NCI-H2171 (cell line): Measurements from ENCODE around the gene HSD3B7.

Experiments used
- DNase-seq: peaks from one replicate; lab custom pipeline; 2025; lab: John Stamatoyannopoulos, UW

Gene HSD3B7

DNA sequence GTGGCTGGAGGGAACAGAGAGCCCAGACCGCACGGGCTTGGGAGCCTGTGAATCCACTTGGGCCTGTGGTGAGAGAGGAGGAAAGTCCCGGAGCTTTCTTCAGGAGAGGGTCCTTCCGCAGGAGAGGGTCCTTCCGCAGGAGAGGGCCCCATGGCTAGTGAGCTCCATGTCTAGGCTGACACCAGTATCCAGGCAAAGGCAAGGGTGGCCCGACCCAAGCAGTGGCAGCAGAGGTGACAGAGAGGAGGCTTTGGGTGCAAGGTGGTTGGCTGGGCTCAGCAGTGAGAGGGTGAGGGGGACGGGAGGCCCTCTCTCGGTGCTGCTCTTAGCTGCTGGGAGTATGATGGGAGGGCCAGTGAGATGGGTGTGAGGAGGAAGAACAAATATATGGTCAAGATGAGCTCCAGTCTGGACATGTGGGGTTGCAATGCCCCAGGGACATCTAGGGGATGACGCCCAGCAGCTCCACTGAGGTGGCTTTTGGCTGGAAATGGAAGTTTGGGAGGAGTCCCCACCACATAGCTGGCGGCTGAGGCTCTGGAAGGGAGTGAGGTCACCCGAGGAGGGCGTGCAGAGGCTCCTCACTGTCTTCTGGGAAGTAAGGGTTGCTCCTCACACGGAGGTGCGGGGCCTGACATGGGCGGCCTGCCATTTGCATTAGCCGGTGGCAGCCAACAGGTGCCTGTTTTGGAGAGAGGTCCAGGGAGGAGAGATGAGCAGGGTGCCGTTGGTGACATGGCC lies 2.3 kb upstream of the HSD3B7 start:
- DNase-seq: no peak

DNA sequence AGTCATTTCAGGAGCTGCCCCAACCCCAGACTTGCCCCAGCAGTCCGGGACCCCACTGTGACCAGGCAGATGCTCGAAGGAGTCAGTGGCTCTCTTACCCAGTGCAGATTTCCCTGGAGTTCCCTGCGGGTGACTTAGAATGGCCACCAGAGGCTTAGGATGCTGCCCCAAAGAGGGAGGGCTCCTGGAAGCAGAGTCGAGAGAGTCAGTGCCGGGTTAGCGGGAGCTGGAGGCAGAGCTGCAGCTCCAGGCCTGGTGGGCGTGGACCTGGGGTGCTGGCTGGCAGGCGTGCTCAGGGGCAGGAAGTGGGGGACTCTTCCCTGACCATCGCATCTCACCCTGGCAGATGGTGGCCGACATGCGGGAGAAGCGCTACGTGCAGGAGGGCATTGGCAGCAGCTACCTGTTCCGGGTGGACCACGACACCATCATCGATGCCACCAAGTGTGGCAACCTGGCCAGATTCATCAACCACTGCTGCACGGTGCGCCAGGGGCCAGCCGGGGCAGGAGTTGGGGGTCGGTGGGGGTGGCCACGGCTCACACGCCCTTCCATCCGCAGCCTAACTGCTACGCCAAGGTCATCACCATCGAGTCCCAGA lies 1.6 kb upstream of the HSD3B7 start:
- DNase-seq: no peak

DNA sequence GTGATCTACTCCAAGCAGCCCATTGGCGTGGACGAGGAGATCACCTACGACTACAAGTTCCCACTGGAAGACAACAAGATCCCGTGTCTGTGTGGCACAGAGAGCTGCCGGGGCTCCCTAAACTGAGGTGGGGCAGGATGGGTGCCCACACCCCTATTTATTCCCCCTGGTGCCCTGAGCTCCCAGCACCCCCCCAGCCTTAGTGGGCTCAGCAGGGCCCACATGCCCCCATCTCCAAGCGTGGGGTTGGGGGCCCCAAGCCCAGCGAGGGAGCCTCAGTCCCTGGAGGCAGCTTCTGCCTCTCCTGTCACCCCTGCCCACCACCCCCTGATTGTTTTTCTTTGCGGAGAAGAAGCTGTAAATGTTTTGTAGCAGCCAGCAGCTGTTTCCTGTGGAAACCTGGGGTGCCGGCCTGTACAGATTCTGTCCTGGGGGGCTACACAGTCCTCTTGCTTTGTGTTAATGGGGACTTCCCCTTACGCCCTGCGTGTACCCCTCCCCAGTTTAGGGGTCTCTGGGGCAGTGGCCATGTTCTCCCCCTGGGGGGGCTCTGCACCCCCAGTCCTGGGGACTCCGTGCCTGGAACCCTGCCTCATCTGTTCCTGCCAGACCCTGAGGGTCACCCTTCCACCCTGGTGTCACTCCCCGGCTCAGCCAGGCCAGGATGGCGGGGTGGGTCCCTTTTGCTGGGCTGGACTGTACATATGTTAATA lies 953 bp upstream of the HSD3B7 start:
- no peak for DNase-seq

DNA sequence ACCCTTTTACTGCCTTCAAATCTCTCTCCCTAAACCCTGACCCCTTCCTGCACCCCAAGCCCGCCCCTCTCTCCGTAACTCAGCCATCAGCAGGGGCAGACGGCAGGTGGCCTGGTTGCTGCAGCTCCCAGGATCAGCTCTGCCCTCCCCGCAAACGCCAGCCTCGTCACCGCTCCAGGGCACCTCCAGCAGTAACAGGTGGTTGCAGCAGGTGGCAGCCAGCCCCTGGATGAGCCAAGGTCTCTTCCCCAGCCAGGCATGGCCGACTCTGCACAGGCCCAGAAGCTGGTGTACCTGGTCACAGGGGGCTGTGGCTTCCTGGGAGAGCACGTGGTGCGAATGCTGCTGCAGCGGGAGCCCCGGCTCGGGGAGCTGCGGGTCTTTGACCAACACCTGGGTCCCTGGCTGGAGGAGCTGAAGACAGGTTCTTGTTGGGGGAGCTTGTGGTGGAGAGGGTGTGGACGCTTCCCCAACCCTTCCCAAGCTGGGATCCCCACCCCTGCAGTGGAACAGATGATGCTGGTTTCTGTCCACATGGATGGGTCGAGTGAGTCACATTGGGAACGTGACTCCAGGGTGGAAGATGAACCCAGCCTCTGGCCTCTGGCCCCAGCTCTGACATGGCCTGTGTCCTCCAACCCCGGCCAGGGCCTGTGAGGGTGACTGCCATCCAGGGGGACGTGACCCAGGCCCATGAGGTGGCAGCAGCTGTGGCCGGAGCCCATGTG lies 558 bp downstream of the HSD3B7 start:
- peak; percentile 80 for DNase-seq

DNA sequence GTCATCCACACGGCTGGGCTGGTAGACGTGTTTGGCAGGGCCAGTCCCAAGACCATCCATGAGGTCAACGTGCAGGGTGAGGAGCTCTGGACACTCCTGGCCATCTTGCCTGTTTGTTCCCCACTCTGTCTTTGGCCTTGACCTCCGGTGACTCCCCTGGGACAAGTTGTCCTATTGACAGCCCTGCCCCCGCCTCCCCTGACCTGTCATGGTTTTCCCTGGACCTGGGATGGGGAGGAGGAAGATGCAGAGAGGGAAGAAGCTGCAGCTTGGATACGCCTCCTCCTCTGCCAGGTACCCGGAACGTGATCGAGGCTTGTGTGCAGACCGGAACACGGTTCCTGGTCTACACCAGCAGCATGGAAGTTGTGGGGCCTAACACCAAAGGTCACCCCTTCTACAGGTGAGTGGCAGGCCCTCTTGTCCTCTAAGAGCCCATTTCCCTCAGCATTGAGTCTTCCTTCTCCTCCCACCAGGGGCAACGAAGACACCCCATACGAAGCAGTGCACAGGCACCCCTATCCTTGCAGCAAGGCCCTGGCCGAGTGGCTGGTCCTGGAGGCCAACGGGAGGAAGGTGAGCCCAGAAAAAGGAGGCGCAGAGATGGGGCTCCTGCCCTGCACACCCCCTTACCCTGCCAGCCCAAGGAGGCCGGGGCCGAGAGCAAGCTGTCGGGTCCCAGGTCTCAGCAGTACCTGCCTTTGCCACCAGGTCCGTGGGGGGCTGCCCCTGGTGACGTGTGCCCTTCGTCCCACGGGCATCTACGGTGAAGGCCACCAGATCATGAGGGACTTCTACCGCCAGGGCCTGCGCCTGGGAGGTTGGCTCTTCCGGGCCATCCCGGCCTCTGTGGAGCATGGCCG lies 1.4 kb downstream of the HSD3B7 start:
- DNase-seq: no peak

DNA sequence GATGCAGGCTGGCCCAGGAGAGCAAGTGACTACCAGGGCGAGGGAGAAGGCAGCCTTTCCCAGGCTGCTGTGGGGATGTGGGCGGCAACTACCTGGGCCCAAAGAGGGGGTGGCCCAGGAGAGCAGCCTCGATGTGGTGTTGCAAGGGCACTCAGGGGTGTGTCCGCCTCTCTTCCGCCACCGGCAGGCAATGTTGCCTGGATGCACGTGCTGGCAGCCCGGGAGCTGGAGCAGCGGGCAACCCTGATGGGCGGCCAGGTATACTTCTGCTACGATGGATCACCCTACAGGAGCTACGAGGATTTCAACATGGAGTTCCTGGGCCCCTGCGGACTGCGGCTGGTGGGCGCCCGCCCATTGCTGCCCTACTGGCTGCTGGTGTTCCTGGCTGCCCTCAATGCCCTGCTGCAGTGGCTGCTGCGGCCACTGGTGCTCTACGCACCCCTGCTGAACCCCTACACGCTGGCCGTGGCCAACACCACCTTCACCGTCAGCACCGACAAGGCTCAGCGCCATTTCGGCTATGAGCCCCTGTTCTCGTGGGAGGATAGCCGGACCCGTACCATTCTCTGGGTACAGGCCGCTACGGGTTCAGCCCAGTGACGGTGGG lies 2.7 kb downstream of the HSD3B7 start:
- DNase-seq: no peak

DNA sequence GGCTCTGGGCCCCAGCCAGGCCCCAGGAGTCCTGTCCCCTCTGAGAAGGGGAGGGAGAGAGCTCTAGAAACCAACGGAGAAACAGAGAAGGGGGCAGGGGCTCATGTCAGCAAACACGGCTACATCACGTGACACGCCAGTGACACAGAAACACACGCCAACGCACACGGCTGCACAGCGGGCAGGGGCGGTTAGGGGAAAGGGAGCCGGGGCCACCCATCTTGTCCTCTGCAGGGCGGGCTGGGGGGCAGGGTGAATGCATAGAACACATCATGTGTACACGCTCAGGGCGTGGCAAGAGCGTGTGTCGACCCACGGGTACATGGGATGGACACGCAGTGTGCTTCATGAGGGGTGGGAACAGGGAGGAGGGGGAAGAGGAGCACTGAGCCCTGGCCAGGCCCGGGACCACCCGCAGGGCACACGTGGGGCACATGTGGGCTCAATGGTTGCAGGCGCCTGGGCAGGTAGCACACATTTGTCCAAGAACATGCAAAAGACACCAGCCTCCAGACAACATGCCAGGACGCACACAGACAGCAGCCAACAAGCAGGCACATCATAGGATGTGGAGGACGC lies 4.6 kb downstream of the HSD3B7 start:
- DNase-seq: no peak

DNA sequence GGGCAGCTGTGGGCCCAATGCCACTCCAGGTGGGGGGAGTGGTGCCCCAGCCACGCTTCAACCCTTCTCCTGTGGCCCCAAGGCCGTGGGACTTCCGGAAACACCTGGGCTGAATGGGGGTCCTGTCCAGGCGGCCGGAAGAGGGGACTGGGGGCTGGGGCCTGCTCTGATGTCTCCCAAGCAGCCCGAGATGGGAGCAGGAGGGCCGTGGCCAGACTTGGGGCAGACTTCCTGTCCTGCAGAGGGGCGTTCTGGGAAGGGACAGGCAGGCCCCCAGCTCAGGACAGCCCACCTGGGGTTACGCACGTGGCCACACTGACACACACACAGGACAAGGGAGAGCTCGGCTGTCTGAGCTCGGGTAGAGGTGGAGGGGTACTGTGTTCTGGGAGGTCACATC lies 5.1 kb downstream of the HSD3B7 start:
- DNase-seq: no peak

DNA sequence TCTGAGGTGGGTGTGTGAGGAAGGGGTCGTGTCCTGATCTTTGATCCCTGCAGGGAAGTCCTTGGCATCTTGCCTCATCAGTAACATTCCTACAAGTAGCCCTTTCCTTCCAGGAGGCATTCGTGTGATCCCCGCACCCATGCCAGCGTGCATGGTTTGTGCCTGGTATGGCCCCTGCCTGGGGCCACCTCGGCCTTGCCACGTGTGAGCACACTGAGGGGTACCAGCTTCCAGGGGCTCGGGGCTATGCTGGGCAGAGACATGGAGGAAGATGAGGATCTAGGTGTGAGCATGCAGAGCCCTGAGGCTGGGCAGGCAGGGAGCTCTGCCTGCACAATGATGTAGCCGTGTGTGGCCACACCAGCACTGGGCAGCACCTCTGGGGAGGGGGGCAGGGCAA lies 6.0 kb downstream of the HSD3B7 start:
- no peak for DNase-seq

DNA sequence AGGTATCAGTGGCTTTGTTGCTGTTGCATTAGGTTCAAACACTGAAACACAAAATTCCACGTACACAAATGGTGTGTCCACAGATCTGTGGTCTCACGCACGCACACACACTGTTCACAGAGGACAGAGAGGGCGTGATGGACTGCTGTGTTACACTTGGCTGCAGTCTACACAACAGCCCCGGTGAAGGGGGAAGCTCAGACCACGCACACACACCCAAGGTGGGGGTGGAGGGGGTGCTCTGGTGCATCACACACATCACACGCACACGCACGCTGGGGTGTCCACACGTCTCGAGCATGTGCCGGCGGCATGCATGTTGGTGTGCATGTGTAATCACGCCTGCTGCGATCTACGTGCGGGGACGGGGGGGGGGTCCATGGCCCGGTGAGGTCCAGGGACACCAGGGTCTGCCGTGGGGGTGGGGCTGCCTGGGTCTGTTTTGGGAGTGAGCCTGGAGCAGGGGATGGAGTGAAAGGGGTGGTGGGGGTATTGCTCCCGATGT lies 7.3 kb downstream of the HSD3B7 start:
- DNase-seq: no peak

DNA sequence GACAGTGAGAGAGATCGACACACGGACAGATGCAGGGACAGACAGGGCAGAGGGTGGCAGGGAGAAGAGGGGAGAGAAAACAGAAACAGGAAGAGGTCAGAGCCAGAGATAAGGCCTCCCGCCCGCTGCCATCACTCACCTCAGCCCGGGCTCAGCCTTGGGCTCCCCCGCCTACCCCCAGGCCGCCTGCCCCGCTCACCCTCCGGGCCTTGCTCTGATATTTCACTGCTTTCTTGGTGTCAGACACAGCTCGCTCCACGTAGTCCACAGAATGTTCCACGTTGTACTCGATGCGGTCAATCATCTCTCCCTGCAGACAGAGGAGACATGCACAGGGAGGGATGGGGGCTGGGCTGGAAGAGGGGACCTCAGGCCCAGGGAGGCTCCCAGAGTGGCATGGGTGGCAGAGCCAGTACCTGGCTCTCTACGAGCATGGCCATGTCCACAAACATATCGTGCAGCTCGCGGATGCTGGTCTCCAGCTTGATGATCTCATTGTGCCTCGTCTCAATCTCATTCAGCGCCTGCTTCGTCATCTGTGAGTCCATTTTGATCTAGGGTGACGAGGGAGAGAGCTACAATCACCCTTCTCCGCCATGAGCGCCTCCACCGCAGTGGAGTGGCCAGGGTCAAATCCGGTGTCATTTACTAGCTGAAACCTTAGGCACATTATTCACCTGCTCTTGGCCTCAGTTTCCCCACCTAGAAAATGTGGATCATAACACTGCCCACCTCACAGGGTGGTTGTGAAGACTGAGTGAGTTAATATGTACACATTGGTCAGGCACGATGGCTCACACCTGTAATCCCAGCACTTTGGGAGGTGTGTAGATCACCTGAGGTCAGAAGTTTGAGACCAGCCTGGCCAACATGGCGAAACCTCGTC lies 8.2 kb downstream of the HSD3B7 start:
- DNase-seq: no peak

DNA sequence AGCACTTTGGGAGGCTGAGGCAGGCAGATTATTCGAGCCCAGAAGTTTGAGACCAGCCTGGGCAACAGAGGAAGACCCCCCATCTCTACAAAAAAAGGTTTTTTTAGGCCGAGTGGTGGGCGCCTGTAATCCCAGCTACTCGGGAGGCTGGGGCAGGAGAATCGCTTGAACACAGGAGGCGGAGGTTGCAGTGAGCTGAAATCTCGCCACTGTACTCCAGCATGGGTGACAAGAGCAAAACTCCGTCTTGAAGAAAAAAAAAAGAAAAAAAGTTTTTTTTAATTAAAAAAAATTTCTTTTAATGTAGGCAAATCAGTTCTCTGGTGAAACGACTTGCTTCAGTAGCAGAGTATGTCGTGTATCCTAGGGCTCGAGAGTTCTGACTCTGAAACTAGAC lies 10.9 kb downstream of the HSD3B7 start:
- no peak for DNase-seq

DNA sequence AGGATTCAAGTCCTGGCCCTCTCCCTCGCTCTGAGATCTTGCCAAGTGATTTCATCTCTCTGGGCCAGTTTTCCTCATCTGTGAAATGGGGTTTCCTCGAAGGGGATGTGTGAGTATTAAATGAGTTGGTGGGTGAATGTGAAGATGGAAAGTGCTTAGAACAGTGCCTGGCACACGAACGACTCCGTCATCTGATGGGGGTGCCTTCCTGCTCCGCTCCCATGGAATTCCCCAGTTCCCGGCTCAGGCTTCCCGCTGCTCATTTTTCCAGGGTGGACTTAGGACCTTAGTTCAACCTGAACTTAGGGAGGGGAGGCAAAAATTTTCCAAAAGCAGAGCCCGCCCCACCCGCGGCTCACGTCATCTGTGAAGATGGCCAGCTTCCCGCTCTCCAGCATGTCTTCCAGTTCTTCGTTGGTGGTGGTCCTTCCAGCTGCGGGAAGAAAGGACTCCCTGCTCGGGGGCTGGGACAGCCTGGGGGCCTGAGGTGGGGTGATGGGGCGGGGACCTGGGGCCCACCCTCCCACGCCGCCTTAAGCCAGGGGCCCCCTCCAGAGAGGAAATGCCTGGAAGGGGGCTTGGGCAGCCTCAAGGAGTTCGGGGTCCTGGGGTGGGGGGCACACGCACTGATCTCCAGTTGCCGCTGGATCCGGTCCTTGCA lies 11.4 kb downstream of the HSD3B7 start:
- DNase-seq: no peak

DNA sequence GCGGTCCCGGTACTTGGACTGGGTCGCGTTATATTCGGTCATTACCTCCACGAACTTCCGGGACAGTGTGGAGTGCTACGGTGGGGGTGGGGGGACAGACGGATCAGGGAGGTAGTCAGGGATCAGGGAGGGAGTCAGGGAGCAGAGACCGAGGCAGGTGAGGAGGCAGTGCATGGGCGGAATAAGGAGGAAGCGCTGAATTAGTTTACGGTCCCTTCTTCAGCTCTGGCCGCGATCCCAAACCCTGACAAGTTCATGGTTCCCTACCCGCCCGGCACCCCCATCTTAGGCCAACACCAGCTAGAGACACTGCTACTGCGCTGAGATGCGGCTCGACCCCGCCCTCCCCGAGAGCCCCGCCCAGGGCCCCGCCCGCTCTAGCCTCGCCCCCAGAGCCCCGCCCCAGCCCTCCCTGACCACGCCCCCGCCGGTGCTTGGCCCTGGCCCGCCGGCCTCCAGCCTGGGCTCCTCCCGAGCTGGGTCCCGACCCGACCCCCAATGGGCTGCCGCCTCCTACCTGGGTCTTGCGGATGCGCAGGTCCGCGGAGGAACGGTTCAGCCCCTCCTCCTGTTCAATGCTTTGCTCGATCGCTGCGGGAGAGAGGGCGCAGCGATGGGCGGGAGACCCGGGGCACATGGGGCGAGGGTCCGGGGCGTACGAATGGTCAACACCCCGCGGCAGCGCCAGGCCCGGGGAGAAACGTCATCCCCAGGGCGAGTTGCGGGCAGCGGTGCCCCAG lies 12.1 kb downstream of the HSD3B7 start:
- DNase-seq: peak; percentile 44

DNA sequence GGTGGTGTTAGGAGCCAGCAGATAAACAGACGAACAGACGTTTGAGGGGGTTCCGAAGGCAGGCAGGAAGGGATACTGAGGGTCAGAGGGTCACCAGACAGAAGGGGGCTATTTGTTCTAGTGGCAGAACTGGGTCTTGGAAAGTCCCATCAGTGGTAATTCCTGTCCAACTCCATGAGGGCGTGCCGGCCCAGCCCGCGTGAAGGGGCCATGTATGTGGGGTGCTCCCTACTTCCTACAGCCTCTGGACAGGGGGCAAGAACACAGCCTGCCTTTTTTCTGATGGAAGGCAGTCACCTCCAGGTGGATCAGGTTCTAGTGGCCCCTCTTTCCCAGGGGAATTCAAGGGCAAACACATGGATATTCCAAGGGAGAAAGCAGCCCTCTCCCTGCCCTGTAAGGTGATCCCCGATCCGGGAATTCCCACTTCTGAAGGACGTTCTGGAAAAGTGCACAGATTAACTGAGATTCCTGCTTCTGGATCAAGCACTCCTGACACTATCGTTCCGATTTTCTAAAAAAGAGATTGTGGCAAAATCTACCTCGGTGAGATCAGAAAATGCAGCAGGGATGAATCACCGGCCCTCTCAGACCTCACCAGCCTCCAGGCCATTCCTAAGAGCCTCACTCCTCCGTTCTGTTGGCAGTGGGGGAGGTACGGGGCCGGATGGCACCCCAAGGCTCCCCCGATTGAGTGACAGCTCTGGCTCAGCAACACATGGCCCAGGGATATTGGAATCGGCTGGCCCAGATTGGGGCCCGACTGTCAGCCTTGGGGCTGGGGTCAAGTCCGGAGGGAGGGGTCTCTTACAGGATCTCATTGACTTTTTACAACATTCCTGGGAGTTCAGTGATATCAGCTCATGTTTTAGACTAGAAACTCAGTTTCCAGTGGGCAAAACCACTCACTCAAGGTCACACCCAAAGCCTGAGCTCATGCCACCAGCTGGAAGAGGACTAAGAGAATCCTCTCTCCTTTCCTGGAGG lies 13.0 kb downstream of the HSD3B7 start:
- peak; percentile 15 for DNase-seq

DNA sequence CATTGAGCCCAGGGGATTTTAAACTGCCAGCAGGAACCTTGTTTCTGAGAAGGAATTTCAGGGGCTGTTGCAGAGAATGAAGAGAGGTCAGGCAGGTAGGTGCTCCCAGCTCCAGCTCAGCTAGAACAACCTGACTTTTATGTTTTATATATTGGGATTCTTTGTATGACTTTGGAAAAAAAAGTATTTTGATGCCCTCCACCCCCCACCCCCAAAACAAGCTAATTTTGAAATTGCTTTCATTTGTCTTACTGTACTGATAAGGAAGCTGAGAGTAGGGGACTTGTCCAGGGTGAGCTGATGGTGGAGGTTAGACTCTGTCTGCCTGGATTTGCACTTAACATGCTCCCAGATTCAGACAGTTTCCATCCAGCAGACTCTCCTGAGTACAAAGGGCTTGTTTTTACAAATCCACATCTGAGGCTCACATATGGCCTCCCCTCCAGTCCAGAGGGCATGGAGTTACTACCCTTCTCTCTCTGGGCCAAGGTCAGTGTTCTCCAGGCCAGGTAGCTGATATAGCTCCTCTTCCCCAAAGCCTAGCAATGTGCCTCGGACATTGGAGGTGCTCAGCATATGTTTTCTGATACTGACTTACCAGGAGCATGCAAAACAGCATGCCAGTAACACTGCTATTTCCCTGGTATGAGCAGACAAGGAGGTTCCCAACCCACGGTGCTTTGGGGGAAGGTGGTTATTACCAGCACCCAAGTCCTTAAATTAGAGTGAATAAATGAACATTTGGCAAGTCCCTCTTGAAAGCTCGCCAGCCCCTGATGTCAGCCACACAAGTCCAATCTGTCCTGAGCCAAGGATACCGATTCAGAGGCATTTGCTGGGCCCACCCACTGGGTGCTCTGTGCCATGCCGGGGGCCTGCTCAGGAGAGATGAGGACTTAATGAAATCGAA lies 14.1 kb downstream of the HSD3B7 start:
- DNase-seq: no peak
